A673 (cell line): ENCODE measurements around the gene MCM3AP. TPM values are rescaled to one million over a fixed set of nuclear protein-coding genes. Genes with fewer than 3 reads are reported as not detected.

Experiments
- BruUV-seq: library from RNA; stranded (reverse); fragments of 400-500 nt; replicated peaks from 2 replicates; lab custom pipeline; 2021; lab: Mats Ljungman, UMichigan
- CTCF ChIA-PET: fragments of 300-600 bp; sonication (Branson Sonifier 250); formaldehyde crosslinking; loops from one replicate; lab custom pipeline; 2022; ENCODE audit warnings: antibody characterized with exemption; lab: Charles Lee
- POLR2A ChIA-PET: fragments of 300-600 bp; sonication (Branson Sonifier 250); formaldehyde crosslinking; loops from one replicate; lab custom pipeline; 2022; ENCODE audit warnings: antibody characterized with exemption; ENCODE audit not compliant: low non-redundant PET; lab: Charles Lee
- DNase-seq: peaks from one replicate; pipeline ENCODE4 v3.0.0-alpha.2; 2015; ENCODE audit warnings: low spot score
- H3K27ac ChIP-seq: fragments of 200-600 bp; sonication (generic); 2 replicates; pipeline ENCODE4 v1.5.1; 2016; ENCODE audit warnings: mixed run types, low read depth, mild to moderate bottlenecking, mixed read lengths, antibody characterized with exemption, low read length; ENCODE audit not compliant: poor library complexity, severe bottlenecking
- H3K27me3 ChIP-seq: fragments of 200-600 bp; sonication (generic); replicated peaks from 2 replicates; pipeline ENCODE4 v1.6.1; 2017; ENCODE audit warnings: mixed run types, low read depth, mild to moderate bottlenecking, mixed read lengths, antibody characterized with exemption, low read length; ENCODE audit not compliant: insufficient read depth, poor library complexity
- H3K36me3 ChIP-seq: fragments of 200-600 bp; sonication (generic); 2 replicates; pipeline ENCODE4 v1.6.1; 2016; ENCODE audit warnings: mixed run types, mild to moderate bottlenecking, mixed read lengths, antibody characterized with exemption, low read length; ENCODE audit not compliant: insufficient read depth, poor library complexity, severe bottlenecking
- H3K4me1 ChIP-seq: fragments of 200-600 bp; sonication (generic); 2 replicates; pipeline ENCODE4 v1.6.1; 2017; ENCODE audit warnings: mixed run types, mild to moderate bottlenecking, mixed read lengths, antibody characterized with exemption, low read length; ENCODE audit not compliant: insufficient read depth, poor library complexity, severe bottlenecking
- H3K4me3 ChIP-seq: fragments of 200-600 bp; sonication (generic); 2 replicates; pipeline ENCODE4 v1.5.1; 2016; ENCODE audit warnings: low read depth, mixed run types, mild to moderate bottlenecking, mixed read lengths, low read length; ENCODE audit not compliant: poor library complexity, severe bottlenecking
- H3K9me3 ChIP-seq: fragments of 200-600 bp; sonication (generic); 2 replicates; pipeline ENCODE4 v1.6.1; 2016; ENCODE audit warnings: mixed run types, low read depth, mild to moderate bottlenecking, mixed read lengths, antibody characterized with exemption, low read length; ENCODE audit not compliant: poor library complexity, severe bottlenecking
- CTCF ChIP-seq: fragments of 300-800, 200-600 bp; sonication (generic); conservative IDR thresholded peaks from 2 replicates; pipeline ENCODE4 v1.5.1; 2017; ENCODE audit warnings: low read depth, mild to moderate bottlenecking, antibody characterized with exemption, low read length, moderate library complexity, mixed read lengths
- EZH2 ChIP-seq: fragments of 200-600 bp; sonication (generic); IDR thresholded peaks from 2 replicates; pipeline ENCODE4 v1.6.1; 2017; ENCODE audit warnings: borderline replicate concordance, low read depth, mild to moderate bottlenecking, mixed read lengths, antibody characterized with exemption, low read length; ENCODE audit not compliant: poor library complexity, severe bottlenecking
- intact Hi-C: fragments of 100-400 bp; cut with micrococcal nuclease; formaldehyde crosslinking; loops from one replicate; pipeline ENCODE4 v1.10.0; 2022; ENCODE audit not compliant: unreplicated experiment
- total RNA-seq: library from RNA; stranded (reverse); gene quantifications from 2 replicates; pipeline ENCODE4 v1.2.3, GENCODE V29; 2021

MCM3AP gene
- total RNA-seq, 1 experiment from 2014 or later = 121 TPM

GRCh38 chr21:46289655-46290179, 4.3 kb upstream of the MCM3AP start:
- peaks cover 12% of the 10 kb centered on the region for H3K36me3 ChIP-seq
- peaks cover 23% of the 10 kb centered on the region for H3K4me1 ChIP-seq
- ChIA-PET POLR2A (interaction anchor here (0.6 kb wide), 1 partner anchor 12 kb away, joined by 3 read pairs; no protein-coding TSS in a partner anchor), CTCF (no interaction called here)
- no peak overlapping the region for H3K4me3 ChIP-seq
- intact Hi-C loops = no loop called here
- no peaks in the 10 kb centered on the region for H3K9me3 ChIP-seq
- no peaks in the 10 kb centered on the region for H3K27me3 ChIP-seq
- H3K27ac ChIP-seq = no peak overlapping the region
- DNase-seq = no peak
- BruUV-seq = no TSS peak
- TF ChIP-seq CTCF (no peak), EZH2 (no peak)

- H3K27ac ChIP-seq = no peak overlapping the region
Observed at GRCh38 chr21:46287541-46287940, 2.1 kb upstream of the MCM3AP start.

GRCh38 chr21:46286648-46287002, 1.2 kb upstream of the MCM3AP start:
- H3K27me3 ChIP-seq = no peaks in the 10 kb centered on the region
- ChIA-PET POLR2A (no interaction called here), CTCF (no interaction called here)
- peak overlapping the region; percentile 97 for H3K27ac ChIP-seq
- H3K36me3 ChIP-seq = peaks cover 27% of the 10 kb centered on the region
- DNase-seq = no peak
- BruUV-seq = no TSS peak
- peaks cover 41% of the 10 kb centered on the region for H3K4me1 ChIP-seq
- H3K4me3 ChIP-seq = peak overlapping the region; percentile 97
- no peak for TF ChIP-seq CTCF
- no peak for TF ChIP-seq EZH2
- no peaks in the 10 kb centered on the region for H3K9me3 ChIP-seq
- intact Hi-C loops = no loop called here

More at GRCh38 chr21:46287541-46287940, 2.1 kb upstream of the MCM3AP start:
- Histone ChIP-seq H3K4me3 (peak overlapping the region; percentile 97), H3K27me3 (no peaks in the 10 kb centered on the region), H3K9me3 (no peaks in the 10 kb centered on the region), H3K4me1 (peaks cover 41% of the 10 kb centered on the region), H3K36me3 (peaks cover 30% of the 10 kb centered on the region)
- no TSS peak for BruUV-seq
- ChIA-PET CTCF (no interaction called here), POLR2A (no interaction called here)
- DNase-seq = no peak
- intact Hi-C loops = no loop called here
- TF ChIP-seq CTCF = no peak
- no peak for TF ChIP-seq EZH2
